Left lobe of liver (tissue), 2 donors: ENCODE results near the gene ARID3A. TPM values are rescaled to one million over a fixed set of nuclear protein-coding genes. Genes with fewer than 3 reads are reported as not detected.
"Not testable (repeated sequence)": the region's sequence is repeated elsewhere in the genome, so short reads cannot be mapped to it uniquely, and the experiment has no call there.

Experiments
- ATAC-seq: fragments of 200-7000 bp; cut with Tn5 transposase; one replicate; pipeline ENCODE4 v1.9.1; 2020; ENCODE audit warnings: mild to moderate bottlenecking, moderate library complexity
- DNase-seq: peaks from one replicate; pipeline ENCODE4 v3.0.0-alpha.2; 2020; ENCODE audit warnings: low spot score
- total RNA-seq: library from RNA; stranded (reverse); gene quantifications from one replicate; pipeline ENCODE4 v1.2.1, GENCODE V29; 2021
- donor health status: DM: no; HTN: no; CAD: no; lungs with moderate emphysema.
- donor health status: DM: no; HTN: yes; CAD: no.

Gene ARID3A
- total RNA-seq, 1 donor from 2014 or later, result 3.6 TPM

DNA sequence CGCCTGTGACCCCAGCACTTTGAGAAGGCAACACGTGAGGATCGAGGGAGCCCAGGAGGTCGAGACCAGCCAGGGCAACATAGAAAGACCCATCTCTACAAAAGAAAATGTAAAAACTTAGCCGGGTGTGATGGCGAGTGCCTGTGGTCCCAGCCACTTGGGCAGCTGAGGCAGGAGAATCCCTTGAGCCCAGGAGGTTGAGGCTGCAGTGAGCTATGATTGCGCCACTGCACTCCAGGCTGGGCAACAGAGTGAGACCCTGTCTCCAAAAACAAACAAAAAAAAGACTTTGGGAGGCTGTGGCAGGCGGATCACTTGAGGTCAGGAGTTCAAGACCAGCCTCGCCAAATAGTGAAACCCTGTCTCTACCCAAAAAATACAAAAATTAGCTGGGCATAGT, 31.7 kb downstream of the ARID3A start:
- not testable (repeated sequence) for DNase-seq, ATAC-seq

DNA sequence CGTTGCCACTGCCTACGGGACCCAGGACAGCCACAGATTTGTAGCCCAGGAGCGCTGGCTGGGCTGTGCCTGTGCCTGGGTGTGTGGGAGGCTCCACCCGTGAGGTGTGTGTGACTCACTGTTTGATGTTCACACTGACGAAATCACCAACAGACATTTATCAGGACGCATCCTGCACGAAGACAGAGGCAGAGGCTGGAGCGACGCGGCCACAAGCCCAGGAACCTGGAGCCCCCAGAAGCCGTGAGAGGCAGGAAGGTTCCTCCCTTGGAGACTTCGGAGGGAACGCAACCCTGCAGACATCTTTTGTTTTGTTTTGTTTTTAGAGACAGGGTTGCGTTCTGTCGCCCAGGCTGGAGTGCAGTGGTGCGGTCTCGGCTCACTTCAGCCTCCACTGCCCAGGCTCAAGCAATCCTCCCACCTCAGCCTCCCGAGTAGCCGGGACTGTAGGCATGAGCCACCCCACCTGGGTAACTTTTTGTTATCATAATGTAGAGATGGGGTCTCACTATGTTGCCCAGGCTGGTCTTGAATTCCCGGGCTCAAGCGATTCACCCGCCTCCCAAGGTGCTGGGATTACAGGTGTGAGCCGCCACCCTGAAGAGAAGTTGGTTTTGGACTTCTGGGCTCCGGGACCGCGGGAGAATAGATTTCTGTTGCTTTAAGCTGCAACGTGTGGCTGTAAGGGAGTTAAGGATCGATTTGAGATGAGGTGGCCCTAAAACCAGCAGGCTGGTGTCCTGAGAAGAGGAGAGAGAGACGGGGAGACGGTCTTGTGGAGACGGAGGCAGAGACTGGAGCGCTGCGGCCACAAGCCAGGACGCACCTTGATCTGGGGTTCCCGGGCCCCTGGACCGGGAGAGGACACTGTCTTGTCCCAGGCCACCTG, 33.4 kb downstream of the ARID3A start:
- DNase-seq, result no peak
- ATAC-seq, result no peak

DNA sequence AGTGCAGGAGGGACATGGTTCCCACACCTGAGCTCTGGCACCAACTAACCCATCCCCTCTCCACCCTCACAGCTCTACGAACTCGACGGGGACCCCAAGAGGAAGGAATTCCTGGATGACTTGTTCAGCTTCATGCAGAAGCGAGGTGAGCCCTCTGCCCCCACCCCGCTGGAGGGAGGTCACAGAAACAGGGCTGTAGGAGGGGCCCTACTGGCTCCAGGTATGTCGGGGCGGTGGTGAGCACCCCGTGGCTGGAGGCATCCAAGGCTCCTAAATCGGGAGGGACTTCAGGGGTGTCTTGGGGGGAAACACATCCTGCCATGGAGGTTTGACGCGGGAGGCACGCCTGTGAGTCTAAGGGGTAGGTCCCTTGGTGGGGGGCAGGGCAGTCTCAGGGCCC, 34.2 kb downstream of the ARID3A start:
- DNase-seq (no peak), ATAC-seq (no peak)

DNA sequence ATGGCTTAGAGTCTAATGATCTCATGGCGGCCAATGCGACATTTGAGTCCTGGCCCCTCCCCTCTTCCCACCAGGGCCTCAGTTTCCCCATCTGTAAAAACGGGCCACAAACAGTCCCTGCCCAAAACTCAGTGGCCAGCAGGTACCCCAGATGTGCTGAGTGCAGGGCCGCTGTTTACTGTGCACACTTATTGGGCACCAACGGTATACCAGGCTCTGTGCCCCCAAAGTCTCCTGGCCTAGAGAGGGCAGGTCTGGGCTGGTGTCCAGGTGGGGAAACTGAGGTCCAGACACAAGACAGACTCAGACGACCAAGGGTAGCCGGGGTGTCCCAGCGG, 34.7 kb downstream of the ARID3A start:
- ATAC-seq, result no peak
- no peak for DNase-seq

DNA sequence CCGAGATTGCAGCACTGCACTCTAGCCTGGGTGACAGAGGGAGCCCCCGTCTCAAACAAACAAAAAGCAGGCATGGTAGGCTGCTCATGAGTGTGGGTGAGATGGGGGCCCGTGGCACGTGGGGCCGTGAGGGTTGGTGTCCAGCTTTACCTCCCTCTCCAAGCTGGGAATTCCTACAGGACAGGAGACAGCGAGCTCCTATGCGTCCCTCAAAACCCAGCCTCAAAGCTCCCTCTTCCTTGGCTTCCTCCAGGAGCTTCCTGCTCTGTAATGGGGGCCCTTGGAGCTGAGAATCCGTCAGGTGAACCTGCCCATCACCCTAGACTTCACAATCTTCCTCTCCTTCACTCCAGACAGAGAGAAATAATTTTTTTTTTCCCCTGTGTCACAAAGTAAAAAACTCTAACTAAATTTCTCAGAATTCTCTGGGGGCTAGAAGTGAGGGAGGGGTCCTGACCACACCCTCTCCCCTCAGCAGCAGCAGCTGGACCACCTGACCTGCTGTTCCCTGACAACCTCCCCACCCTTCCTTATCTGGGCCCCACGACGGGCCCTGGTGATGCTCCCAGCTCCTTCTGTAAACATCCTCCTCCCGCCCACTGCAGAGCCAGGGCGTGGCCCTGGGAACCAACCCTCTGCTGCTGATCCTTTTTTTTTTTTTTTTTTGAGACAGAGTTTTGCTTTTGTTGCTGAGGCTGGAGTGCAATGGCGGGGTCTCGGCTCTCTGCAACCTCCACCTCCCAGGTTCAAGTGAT, 36.2 kb downstream of the ARID3A start:
- ATAC-seq, result no peak
- no peak for DNase-seq

GRCh38 chr19:962683-963400, 37.0 kb downstream of the ARID3A start:
- ATAC-seq (no peak), DNase-seq (no peak)

GRCh38 chr19:963486-963951, 37.7 kb downstream of the ARID3A start:
- ATAC-seq (no peak), DNase-seq (no peak)

DNA sequence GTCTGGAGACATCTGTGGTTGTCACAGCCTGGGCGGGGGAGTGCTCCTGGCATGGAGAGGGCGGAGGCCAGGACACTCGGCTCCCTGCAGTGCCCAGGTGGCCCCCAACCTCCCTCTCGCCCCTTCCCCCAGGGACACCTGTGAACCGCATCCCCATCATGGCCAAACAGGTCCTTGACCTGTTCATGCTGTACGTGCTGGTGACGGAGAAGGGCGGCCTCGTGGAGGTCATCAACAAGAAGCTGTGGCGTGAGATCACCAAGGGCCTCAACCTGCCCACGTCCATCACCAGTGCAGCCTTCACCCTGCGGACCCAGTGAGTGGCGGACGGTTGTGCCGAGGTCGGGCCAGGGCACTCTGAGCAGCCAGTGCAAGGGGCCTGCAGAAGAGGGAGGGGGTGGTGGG, 38.3 kb downstream of the ARID3A start:
- DNase-seq (no peak), ATAC-seq (no peak)

- DNase-seq (no peak), ATAC-seq (no peak)
These were observed 39.2 kb downstream of the ARID3A start for GRCh38 chr19:964761-965694.

DNA sequence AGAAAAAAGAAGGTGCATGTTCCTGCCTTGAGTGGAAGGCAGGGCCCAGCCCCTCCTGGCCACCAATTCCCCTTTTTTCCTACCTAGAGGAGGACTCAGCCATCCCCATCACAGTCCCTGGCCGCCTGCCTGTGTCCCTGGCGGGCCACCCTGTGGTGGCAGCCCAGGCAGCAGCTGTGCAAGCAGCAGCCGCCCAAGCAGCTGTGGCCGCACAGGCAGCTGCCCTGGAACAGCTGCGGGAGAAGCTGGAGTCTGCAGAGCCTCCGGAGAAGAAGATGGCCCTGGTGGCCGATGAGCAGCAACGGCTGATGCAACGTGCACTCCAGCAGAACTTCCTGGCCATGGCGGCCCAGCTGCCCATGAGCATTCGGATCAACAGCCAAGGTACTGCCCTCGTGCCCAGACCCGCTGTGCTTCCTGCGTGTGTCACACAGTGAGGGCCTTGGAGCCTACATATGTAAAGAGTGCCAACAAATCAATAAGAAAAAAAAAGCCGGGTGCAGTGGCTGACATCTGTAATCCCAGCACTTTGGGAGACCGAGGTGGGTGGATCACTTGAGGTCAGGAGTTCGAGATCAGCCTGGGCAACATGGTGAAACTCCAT, 40.8 kb downstream of the ARID3A start:
- no peak for DNase-seq
- ATAC-seq, result no peak

DNA sequence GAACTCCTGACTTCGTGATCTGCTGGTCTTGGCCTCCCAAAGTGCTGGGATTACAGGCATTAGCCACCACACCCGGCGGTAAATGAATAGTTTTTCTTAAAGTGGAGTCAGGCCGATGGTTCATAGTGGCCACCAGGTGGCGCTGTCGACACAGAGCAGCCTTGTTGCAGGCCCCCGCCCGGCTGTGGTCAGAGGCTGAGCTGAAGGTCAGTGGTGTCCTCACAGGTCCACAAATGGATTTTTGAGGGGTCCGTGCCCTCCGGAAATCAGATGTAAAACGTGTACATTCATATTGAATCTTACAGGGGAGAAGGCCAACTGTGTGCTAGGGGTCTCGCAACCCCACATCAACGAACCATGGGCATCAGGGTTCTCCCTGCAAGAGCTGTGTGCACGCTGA, 44.9 kb downstream of the ARID3A start:
- DNase-seq, result no peak

GRCh38 chr19:971795-972194, 46.0 kb downstream of the ARID3A start:
- DNase-seq (no peak), ATAC-seq (no peak)

More for the DNA sequence above, 44.9 kb downstream of the ARID3A start:
- no peak for ATAC-seq

DNA sequence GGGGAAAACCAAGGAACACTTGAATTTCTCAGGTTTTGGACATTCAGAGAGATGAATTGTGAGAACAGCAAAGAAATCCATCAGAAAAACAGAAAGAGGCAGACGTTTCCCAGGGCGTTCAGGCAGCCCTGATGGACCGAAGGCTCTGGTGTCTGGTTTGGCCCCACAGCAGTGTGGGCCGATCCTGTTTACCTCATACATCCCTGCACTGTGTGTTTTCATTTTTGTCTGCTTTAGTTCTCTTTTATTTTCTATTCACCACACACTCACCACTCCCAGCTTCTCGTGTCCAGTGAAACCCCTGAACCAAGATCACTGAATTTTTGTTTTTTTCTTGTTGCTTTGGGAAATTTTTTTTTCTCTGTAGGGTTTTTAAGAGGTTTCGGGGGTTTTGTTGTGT, 46.4 kb downstream of the ARID3A start:
- ATAC-seq (no peak), DNase-seq (no peak)

- no peak for ATAC-seq
- no peak for DNase-seq
These were observed 48.1 kb downstream of the ARID3A start for GRCh38 chr19:973726-974563.

DNA sequence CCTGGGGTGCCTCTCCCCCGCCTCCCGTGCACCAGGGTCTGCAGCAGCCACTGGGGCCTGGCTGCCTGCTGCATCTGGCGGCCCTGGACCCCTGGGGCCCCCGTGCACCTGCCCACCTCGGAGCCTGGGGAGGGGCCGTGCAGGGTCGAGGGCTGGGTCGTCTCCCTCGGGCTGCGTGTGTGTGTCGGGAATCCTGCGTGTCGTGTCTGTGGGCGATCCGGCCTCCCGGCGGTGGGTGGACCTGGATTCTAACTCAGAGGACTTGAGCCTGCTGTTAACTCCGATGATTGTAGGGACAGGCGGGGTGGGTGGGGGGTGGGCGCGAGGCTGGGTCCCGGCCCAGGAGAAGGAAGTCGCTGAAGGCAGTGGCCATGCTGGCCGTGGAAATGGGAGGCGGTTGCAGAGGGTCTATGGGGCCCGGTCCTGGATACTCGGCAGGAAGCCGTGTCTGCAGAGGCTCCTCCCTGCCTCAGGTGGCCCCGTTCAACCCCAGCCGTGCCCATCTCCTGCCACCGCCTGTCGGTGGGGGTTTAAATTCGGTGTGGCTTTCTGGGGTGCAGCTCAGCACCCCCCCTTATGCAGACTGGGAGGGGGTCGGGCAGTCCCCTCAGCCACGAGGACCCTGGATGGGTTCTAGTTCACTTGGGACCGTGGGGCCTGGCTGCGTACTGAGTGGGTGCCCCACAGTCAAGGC, 48.9 kb downstream of the ARID3A start:
- DNase-seq (no peak), ATAC-seq (no peak)

DNA sequence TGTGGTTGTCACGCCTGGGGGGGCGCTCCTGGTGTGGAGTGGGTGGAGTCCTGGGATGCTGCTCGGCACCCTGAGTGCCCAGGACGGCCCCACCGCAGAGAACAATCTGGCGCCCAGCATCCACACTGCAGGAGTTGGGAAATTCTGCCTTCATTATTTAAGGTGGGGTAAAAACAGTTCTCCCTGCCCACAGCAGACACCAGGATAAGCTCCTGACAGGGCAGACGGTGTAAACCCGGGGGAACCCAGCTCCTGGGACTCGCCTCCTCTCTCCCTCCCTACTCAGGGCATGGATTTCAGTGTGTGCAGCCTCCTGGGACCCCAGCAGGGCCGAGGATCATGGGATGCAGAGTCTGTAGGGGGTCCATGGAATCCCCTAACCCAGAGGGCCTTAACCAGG, 50.6 kb downstream of the ARID3A start:
- no peak for ATAC-seq
- DNase-seq, result no peak

GRCh38 chr19:977058-977464, 51.2 kb downstream of the ARID3A start:
- DNase-seq, result no peak
- no peak for ATAC-seq

- DNase-seq, result no peak
- ATAC-seq, result no peak
These were observed 53.5 kb downstream of the ARID3A start for GRCh38 chr19:979318-979741.
